ENCODE data around the gene TSNAX.
"Not testable (repeated sequence)": the region's sequence is repeated elsewhere in the genome, so short reads cannot be mapped to it uniquely, and the experiment has no call there.

TSNAX gene

GRCh38 chr1:231557898-231558707 is 29.6 kb downstream of the TSNAX start:
- DNase-seq (ENCODE audit: extremely low read depth in 1 of 2, low read depth in 1 of 2), result no peak

- no peak for DNase-seq (ENCODE audit: extremely low read depth in 1 of 2, low read depth in 1 of 2)
These were observed 30.3 kb downstream of the TSNAX start for GRCh38 chr1:231558708-231559185.

GRCh38 chr1:231561647-231562383 is 33.3 kb downstream of the TSNAX start:
- no peak for DNase-seq (ENCODE audit: extremely low read depth in 1 of 2, low read depth in 1 of 2)

GRCh38 chr1:231563247-231563646 is 34.8 kb downstream of the TSNAX start:
- DNase-seq (ENCODE audit: extremely low read depth in 1 of 2, low read depth in 1 of 2), result no peak

- DNase-seq (ENCODE audit: extremely low read depth in 1 of 2, low read depth in 1 of 2), result no peak
These were observed 35.9 kb downstream of the TSNAX start for GRCh38 chr1:231564373-231564772.

GRCh38 chr1:231566496-231566895 is 38.0 kb downstream of the TSNAX start:
- DNase-seq (ENCODE audit: extremely low read depth in 1 of 2, low read depth in 1 of 2), result no peak

- not testable (repeated sequence) for DNase-seq (ENCODE audit: extremely low read depth in 1 of 2, low read depth in 1 of 2)
These were observed 41.8 kb downstream of the TSNAX start for GRCh38 chr1:231570262-231570661.

GRCh38 chr1:231571904-231572303 is 43.4 kb downstream of the TSNAX start:
- DNase-seq (ENCODE audit: extremely low read depth in 1 of 2, low read depth in 1 of 2), result no peak

- DNase-seq (ENCODE audit: extremely low read depth in 1 of 2, low read depth in 1 of 2), result no peak
These were observed 47.0 kb downstream of the TSNAX start for GRCh38 chr1:231575472-231575871.

- no peak for DNase-seq (ENCODE audit: extremely low read depth in 1 of 2, low read depth in 1 of 2)
These were observed 48.6 kb downstream of the TSNAX start for GRCh38 chr1:231576804-231577718.

GRCh38 chr1:231580874-231581273 is 52.4 kb downstream of the TSNAX start:
- no peak for DNase-seq (ENCODE audit: extremely low read depth in 1 of 2, low read depth in 1 of 2)

GRCh38 chr1:231581859-231582258 is 53.4 kb downstream of the TSNAX start:
- DNase-seq (ENCODE audit: extremely low read depth in 1 of 2, low read depth in 1 of 2), result no peak

GRCh38 chr1:231583376-231583775 is 54.9 kb downstream of the TSNAX start:
- DNase-seq (ENCODE audit: extremely low read depth in 1 of 2, low read depth in 1 of 2), result no peak

- DNase-seq (ENCODE audit: extremely low read depth in 1 of 2, low read depth in 1 of 2), result no peak
These were observed 55.6 kb downstream of the TSNAX start for GRCh38 chr1:231584117-231584516.

GRCh38 chr1:231584921-231585320 is 56.5 kb downstream of the TSNAX start:
- no peak for DNase-seq (ENCODE audit: extremely low read depth in 1 of 2, low read depth in 1 of 2)

GRCh38 chr1:231590453-231591198 is 62.2 kb downstream of the TSNAX start:
- no peak for DNase-seq (ENCODE audit: extremely low read depth in 1 of 2, low read depth in 1 of 2)

GRCh38 chr1:231591466-231591865 is 63.0 kb downstream of the TSNAX start:
- no peak for DNase-seq (ENCODE audit: extremely low read depth in 1 of 2, low read depth in 1 of 2)

GRCh38 chr1:231592809-231593208 is 64.3 kb downstream of the TSNAX start:
- DNase-seq (ENCODE audit: extremely low read depth in 1 of 2, low read depth in 1 of 2), result no peak

- DNase-seq (ENCODE audit: extremely low read depth in 1 of 2, low read depth in 1 of 2), result not testable (repeated sequence)
These were observed 64.8 kb downstream of the TSNAX start for GRCh38 chr1:231593264-231593663.

GRCh38 chr1:231594123-231594522 is 65.7 kb downstream of the TSNAX start:
- no peak for DNase-seq (ENCODE audit: extremely low read depth in 1 of 2, low read depth in 1 of 2)
